ENCODE results near the gene TMC1. TPM values are rescaled to one million over a fixed set of nuclear protein-coding genes. Genes with fewer than 3 reads are reported as not detected.

TMC1 gene
- polyA plus RNA-seq, 3 donors from 2014 or later, result not detected

GRCh38 chr9:72704688-72705375, 183.4 kb downstream of the TMC1 start:
- no peaks in the 10 kb centered on the region for H3K36me3 Mint-ChIP-seq
- DNase-seq, result no peak
- H3K27me3 Mint-ChIP-seq (ENCODE audit: low read depth in 3 of 3), result peaks cover 0 to 7% (median 0%) of the 10 kb centered on the region in 3 donors
- H3K27ac Mint-ChIP-seq, result no peak overlapping the region
- no peak overlapping the region for H3K4me3 Mint-ChIP-seq
- H3K9me3 Mint-ChIP-seq, result peaks cover 0 to 3% (median 0%) of the 10 kb centered on the region in 6 donors
- no peaks in the 10 kb centered on the region for H3K4me1 Mint-ChIP-seq

- DNase-seq, result no peak
- peaks cover 3 to 6% (median 3%) of the 10 kb centered on the region in 3 donors for H3K27me3 Mint-ChIP-seq (ENCODE audit: low read depth in 3 of 3)
- H3K27ac Mint-ChIP-seq, result no peak overlapping the region
- H3K9me3 Mint-ChIP-seq, result peaks cover 0 to 4% (median 2%) of the 10 kb centered on the region in 6 donors
- no peaks in the 10 kb centered on the region for H3K36me3 Mint-ChIP-seq
- no peaks in the 10 kb centered on the region for H3K4me1 Mint-ChIP-seq
- H3K4me3 Mint-ChIP-seq, result no peak overlapping the region
These were observed 197.1 kb downstream of the TMC1 start for GRCh38 chr9:72718503-72718902.

- peaks cover 0 to 3% (median 3%) of the 10 kb centered on the region in 3 donors for H3K27me3 Mint-ChIP-seq (ENCODE audit: low read depth in 3 of 3)
- no peaks in the 10 kb centered on the region for H3K9me3 Mint-ChIP-seq
- no peak overlapping the region for H3K27ac Mint-ChIP-seq
These were observed 199.7 kb downstream of the TMC1 start for GRCh38 chr9:72721067-72721466.

GRCh38 chr9:72726947-72727346, 205.5 kb downstream of the TMC1 start:
- H3K36me3 Mint-ChIP-seq, result no peaks in the 10 kb centered on the region
- no peak for DNase-seq
- no peaks in the 10 kb centered on the region for H3K9me3 Mint-ChIP-seq
- peaks cover 0 to 4% (median 3%) of the 10 kb centered on the region in 3 donors for H3K27me3 Mint-ChIP-seq (ENCODE audit: low read depth in 3 of 3)
- no peak overlapping the region for H3K27ac Mint-ChIP-seq
- H3K4me1 Mint-ChIP-seq, result no peaks in the 10 kb centered on the region
- H3K4me3 Mint-ChIP-seq, result no peak overlapping the region

More at GRCh38 chr9:72721067-72721466, 199.7 kb downstream of the TMC1 start:
- no peak overlapping the region for H3K4me3 Mint-ChIP-seq
- H3K36me3 Mint-ChIP-seq, result no peaks in the 10 kb centered on the region
- no peak for DNase-seq
- H3K4me1 Mint-ChIP-seq, result no peaks in the 10 kb centered on the region

- Mint-ChIP-seq H3K27me3 (ENCODE audit: low read depth in 3 of 3) (peaks cover 0 to 3% (median 2%) of the 10 kb centered on the region in 3 donors), H3K4me3 (no peak overlapping the region), H3K36me3 (no peaks in the 10 kb centered on the region), H3K27ac (no peak overlapping the region), H3K9me3 (no peaks in the 10 kb centered on the region), H3K4me1 (no peaks in the 10 kb centered on the region)
- no peak for DNase-seq
These were observed 206.8 kb downstream of the TMC1 start for GRCh38 chr9:72728031-72728770.

GRCh38 chr9:72733895-72734294, 212.5 kb downstream of the TMC1 start:
- H3K36me3 Mint-ChIP-seq, result no peaks in the 10 kb centered on the region
- no peak overlapping the region for H3K4me3 Mint-ChIP-seq
- no peak for DNase-seq
- peaks cover 1 to 2% (median 2%) of the 10 kb centered on the region in 3 donors for H3K27me3 Mint-ChIP-seq (ENCODE audit: low read depth in 3 of 3)
- H3K27ac Mint-ChIP-seq, result no peak overlapping the region
- no peaks in the 10 kb centered on the region for H3K9me3 Mint-ChIP-seq
- no peaks in the 10 kb centered on the region for H3K4me1 Mint-ChIP-seq

- no peak overlapping the region for H3K27ac Mint-ChIP-seq
- no peaks in the 10 kb centered on the region for H3K36me3 Mint-ChIP-seq
- H3K27me3 Mint-ChIP-seq (ENCODE audit: low read depth in 3 of 3), result peaks cover 1 to 2% (median 2%) of the 10 kb centered on the region in 3 donors
- H3K4me3 Mint-ChIP-seq, result no peak overlapping the region
- H3K9me3 Mint-ChIP-seq, result peaks cover 0 to 2% (median 0%) of the 10 kb centered on the region in 6 donors
- DNase-seq, result no peak
- H3K4me1 Mint-ChIP-seq, result no peaks in the 10 kb centered on the region
These were observed 213.2 kb downstream of the TMC1 start for GRCh38 chr9:72734631-72735030.

GRCh38 chr9:72743836-72744235, 222.4 kb downstream of the TMC1 start:
- no peaks in the 10 kb centered on the region for H3K4me1 Mint-ChIP-seq
- H3K9me3 Mint-ChIP-seq, result peaks cover 0 to 2% (median 0%) of the 10 kb centered on the region in 6 donors
- no peak overlapping the region for H3K4me3 Mint-ChIP-seq
- H3K27me3 Mint-ChIP-seq (ENCODE audit: low read depth in 3 of 3), result peaks cover 0 to 3% (median 0%) of the 10 kb centered on the region in 3 donors
- DNase-seq, result no peak
- H3K27ac Mint-ChIP-seq, result no peak overlapping the region
- H3K36me3 Mint-ChIP-seq, result no peaks in the 10 kb centered on the region

GRCh38 chr9:72749276-72749675, 227.9 kb downstream of the TMC1 start:
- no peak overlapping the region for H3K27ac Mint-ChIP-seq
- H3K9me3 Mint-ChIP-seq, result no peaks in the 10 kb centered on the region
- no peaks in the 10 kb centered on the region for H3K4me1 Mint-ChIP-seq
- no peak for DNase-seq
- H3K4me3 Mint-ChIP-seq, result no peak overlapping the region
- H3K36me3 Mint-ChIP-seq, result no peaks in the 10 kb centered on the region
- H3K27me3 Mint-ChIP-seq (ENCODE audit: low read depth in 3 of 3), result no peaks in the 10 kb centered on the region

- Mint-ChIP-seq H3K9me3 (no peaks in the 10 kb centered on the region), H3K27ac (no peak overlapping the region), H3K4me1 (no peaks in the 10 kb centered on the region), H3K36me3 (no peaks in the 10 kb centered on the region), H3K4me3 (no peak overlapping the region), H3K27me3 (ENCODE audit: low read depth in 3 of 3) (peaks cover 0 to 2% (median under 1%) of the 10 kb centered on the region in 3 donors)
- no peak for DNase-seq
These were observed 230.1 kb downstream of the TMC1 start for GRCh38 chr9:72751541-72751940.

- Mint-ChIP-seq H3K9me3 (peaks cover 0 to 2% (median 0%) of the 10 kb centered on the region in 6 donors), H3K4me1 (no peaks in the 10 kb centered on the region), H3K27me3 (ENCODE audit: low read depth in 3 of 3) (peaks cover 0 to 3% (median 2%) of the 10 kb centered on the region in 3 donors), H3K4me3 (no peak overlapping the region), H3K36me3 (no peaks in the 10 kb centered on the region), H3K27ac (no peak overlapping the region)
- DNase-seq, result no peak
These were observed 232.0 kb downstream of the TMC1 start for GRCh38 chr9:72753266-72753893.

GRCh38 chr9:72755836-72756235, 234.4 kb downstream of the TMC1 start:
- no peak for DNase-seq
- peaks cover 0 to 3% (median 2%) of the 10 kb centered on the region in 3 donors for H3K27me3 Mint-ChIP-seq (ENCODE audit: low read depth in 3 of 3)
- no peak overlapping the region for H3K4me3 Mint-ChIP-seq
- no peaks in the 10 kb centered on the region for H3K36me3 Mint-ChIP-seq
- no peak overlapping the region for H3K27ac Mint-ChIP-seq
- H3K9me3 Mint-ChIP-seq, result peaks cover 0 to 4% (median 0%) of the 10 kb centered on the region in 6 donors
- no peaks in the 10 kb centered on the region for H3K4me1 Mint-ChIP-seq

- Mint-ChIP-seq H3K36me3 (no peaks in the 10 kb centered on the region), H3K27me3 (ENCODE audit: low read depth in 3 of 3) (peaks cover 0 to 3% (median 3%) of the 10 kb centered on the region in 3 donors), H3K4me3 (no peak overlapping the region), H3K4me1 (no peaks in the 10 kb centered on the region), H3K9me3 (peaks cover 0 to 4% (median 0%) of the 10 kb centered on the region in 6 donors), H3K27ac (no peak overlapping the region)
- DNase-seq, result no peak
These were observed 237.5 kb downstream of the TMC1 start for GRCh38 chr9:72758944-72759343.

GRCh38 chr9:72763022-72763421, 241.6 kb downstream of the TMC1 start:
- no peaks in the 10 kb centered on the region for H3K4me1 Mint-ChIP-seq
- no peak for DNase-seq
- peaks cover 0 to 2% (median 0%) of the 10 kb centered on the region in 3 donors for H3K27me3 Mint-ChIP-seq (ENCODE audit: low read depth in 3 of 3)
- no peak overlapping the region for H3K4me3 Mint-ChIP-seq
- no peaks in the 10 kb centered on the region for H3K36me3 Mint-ChIP-seq
- H3K9me3 Mint-ChIP-seq, result peaks cover 0 to 4% (median 0%) of the 10 kb centered on the region in 6 donors
- H3K27ac Mint-ChIP-seq, result no peak overlapping the region
